HG02610 (cell line): ENCODE data around the gene ZNF57.
"Not testable (repeated sequence)": the region's sequence is repeated elsewhere in the genome, so short reads cannot be mapped to it uniquely, and the experiment has no call there.

Source experiments
- ATAC-seq: cut with Tn5 transposase; IDR thresholded peaks from one replicate; pipeline ENCODE4 v1.9.1; 2021; ENCODE audit warnings: mild to moderate bottlenecking, moderate library complexity; ENCODE audit not compliant: unreplicated experiment

ZNF57 gene

GRCh38 chr19:2890531-2890930, 10.2 kb upstream of the ZNF57 start:
- not testable (repeated sequence) for ATAC-seq

DNA sequence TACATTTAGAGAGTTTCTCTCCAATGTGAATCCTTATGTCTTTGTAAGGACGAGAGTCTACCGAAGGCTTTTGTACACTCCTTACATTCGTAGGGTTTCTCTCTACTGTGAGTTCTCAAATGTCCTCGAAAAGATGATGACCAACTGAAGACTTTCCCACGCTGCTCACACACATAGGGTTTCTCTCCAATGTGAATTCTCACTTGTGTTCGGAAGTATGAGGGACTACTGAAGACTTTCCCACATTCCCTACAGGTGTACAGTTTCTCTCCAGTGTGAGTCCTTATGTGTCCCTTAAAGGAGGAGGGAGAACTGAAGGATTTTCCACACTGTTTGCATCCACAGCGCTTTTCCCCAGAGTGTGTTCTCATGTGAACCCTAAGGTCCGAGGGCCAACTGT, 4.0 kb upstream of the ZNF57 start:
- no peak for ATAC-seq

- no peak for ATAC-seq
These were observed 2.0 kb downstream of the ZNF57 start for GRCh38 chr19:2902590-2903218.

- not testable (repeated sequence) for ATAC-seq
These were observed 2.6 kb downstream of the ZNF57 start for GRCh38 chr19:2903326-2903725.

- ATAC-seq, result no peak
These were observed 5.3 kb downstream of the ZNF57 start for GRCh38 chr19:2905918-2906519.

GRCh38 chr19:2906631-2907195, 6.0 kb downstream of the ZNF57 start:
- ATAC-seq, result no peak

DNA sequence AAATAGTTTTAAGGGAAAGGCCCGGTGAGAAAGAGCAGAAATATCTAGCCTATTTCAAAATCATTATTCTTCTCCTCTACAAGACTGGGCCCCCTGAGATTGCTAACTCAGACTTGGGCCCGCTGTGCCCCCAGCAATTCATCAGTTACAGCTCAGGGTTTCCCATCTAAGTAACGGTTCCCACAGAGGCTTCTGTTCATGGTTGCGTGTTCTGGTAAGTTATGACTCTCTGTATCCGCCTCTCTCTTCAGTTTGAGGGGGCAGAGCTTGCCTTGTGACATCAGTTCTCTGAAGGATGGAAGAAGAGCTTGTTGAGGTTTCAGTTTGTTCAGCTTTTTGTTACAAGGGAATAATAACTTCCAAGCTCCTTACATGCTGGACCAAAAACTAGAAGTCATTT, 11.6 kb downstream of the ZNF57 start:
- ATAC-seq, result no peak

GRCh38 chr19:2917275-2918184, 16.8 kb downstream of the ZNF57 start:
- no peak for ATAC-seq

DNA sequence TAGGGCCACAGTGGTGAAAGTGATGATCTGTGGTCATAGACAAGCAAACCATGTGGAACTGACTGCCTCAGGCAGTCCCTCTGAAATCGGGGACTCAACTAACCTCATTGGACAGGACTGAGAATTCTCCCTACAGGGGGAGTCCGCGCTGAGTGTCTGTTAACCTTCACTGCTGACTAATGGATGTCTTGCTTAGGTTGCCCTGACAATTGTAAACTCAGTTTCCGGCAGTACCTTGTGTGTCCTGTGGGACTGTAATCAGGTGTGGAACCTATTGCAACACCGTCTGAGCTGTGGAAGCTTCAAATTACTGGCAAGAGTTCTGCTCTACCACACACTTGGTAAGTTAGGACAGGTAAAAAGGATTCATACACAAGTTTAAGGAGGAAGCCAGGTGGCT, 22.3 kb downstream of the ZNF57 start:
- ATAC-seq, result no peak

- ATAC-seq, result no peak
These were observed 22.8 kb downstream of the ZNF57 start for GRCh38 chr19:2923510-2923909.

DNA sequence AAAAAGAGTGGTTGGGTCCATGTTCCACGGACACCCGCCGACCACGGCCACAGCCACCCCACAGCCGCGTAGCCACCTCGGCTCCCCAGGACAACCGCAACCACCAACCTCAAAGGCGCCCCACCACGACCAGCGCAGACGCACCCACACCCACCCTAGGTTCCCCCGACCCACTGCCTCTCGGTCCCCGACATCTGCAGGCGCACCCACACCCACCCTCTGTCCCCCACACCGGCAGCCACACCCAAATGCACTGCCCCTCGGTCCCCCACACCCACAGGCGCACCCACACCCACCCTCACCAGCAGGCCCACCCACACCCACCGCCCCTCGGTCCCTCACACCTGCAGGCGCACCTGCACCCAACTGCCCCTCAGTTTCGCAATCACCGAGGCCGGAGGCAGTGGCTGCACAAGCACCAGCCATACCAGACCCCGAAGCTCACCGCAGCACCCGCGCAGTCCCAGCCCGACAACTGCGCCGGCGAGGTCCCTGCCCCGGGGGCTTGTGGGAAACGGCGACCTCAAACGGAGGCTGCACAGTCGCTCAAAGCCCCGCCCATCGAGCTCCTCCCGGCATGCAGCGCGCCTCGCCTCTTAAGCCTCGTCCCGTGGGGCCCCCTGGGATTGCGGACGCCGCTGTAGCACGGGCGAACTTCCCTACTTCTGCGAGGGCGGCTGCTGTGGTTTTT, 25.8 kb downstream of the ZNF57 start:
- ATAC-seq, result no peak

- no peak for ATAC-seq
These were observed 26.3 kb downstream of the ZNF57 start for GRCh38 chr19:2927032-2927430.

DNA sequence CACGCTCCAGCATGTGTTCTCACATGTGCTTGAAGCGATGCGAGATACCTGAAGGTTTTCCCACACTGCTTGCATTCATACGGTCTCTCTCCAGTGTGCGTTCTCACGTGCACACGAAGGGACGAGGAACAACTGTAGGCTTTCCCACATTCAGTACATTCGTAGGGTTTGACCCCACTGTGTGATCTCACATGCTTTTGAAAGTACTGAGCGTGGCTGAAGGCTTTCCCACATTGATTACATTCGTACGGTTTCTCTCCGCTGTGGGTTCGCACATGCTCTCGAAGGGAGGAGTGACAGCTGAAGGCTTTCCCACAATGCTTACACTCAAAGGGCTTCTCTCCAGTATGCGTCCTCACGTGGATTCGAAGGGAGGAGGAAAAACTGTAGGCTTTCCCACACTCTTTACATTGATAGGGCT, 32.8 kb downstream of the ZNF57 start:
- ATAC-seq, result no peak

GRCh38 chr19:2935863-2936262, 35.1 kb downstream of the ZNF57 start:
- not testable (repeated sequence) for ATAC-seq

DNA sequence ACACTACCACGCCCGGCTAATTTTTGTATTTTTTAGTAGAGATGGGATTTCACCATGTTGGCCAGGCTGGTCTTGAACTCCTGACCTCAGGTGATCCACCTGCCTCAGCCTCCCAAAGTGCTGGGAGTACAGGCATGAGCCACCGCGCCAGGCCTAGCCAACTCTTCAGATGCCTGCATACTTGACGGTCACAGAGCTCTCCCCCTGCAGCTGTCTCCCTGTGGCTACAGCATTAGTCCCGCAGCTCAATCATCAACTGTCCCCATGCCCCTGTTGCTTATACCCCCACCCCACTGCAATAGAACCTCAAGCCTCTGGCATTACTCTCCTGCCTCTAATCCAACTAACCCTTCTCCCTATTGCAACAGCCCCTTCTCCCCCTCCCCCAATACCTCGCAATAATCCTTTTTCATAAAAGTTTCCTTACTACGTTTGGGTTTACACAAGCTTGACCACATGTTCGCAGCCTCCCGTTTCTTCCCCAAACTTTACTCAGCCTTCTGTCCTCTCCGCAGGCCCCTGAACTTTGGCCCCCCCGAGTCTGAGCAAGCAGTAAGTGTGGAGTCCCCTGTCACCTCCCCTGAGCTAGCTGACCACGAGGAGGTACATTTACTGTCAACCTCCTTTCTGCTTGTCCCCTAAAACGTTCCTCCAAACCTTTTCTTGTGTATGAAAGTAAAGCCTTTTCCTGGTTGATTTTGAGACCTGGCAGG, 42.4 kb downstream of the ZNF57 start:
- ATAC-seq, result no peak

DNA sequence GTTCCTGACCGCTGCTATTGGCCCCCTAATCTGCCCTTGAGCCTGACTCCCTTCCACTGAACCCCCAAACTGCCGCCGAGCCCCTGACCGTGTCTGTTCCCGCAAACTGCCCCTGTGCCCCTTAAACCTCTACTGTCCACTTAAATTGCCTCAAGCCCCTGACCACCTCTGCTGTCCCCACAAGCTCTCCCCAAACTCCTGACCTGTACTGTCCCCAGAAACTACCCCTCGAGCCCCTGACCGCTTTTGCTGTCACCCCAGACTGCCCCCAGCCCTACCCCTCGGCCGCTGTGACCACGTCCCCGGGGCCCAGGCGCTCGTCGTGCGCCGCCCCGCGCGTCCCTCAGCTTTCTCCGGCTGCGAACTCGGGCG, 43.7 kb downstream of the ZNF57 start:
- no peak for ATAC-seq

GRCh38 chr19:2944775-2945574, 44.2 kb downstream of the ZNF57 start, which contains the start of gene ZNF77:
Gene ZNF77, minus strand, starts transcription at chr19:2944971. Its CDS starts 131 bp downstream, at chr19:2944840.
- ATAC-seq, result peak; percentile 96

DNA sequence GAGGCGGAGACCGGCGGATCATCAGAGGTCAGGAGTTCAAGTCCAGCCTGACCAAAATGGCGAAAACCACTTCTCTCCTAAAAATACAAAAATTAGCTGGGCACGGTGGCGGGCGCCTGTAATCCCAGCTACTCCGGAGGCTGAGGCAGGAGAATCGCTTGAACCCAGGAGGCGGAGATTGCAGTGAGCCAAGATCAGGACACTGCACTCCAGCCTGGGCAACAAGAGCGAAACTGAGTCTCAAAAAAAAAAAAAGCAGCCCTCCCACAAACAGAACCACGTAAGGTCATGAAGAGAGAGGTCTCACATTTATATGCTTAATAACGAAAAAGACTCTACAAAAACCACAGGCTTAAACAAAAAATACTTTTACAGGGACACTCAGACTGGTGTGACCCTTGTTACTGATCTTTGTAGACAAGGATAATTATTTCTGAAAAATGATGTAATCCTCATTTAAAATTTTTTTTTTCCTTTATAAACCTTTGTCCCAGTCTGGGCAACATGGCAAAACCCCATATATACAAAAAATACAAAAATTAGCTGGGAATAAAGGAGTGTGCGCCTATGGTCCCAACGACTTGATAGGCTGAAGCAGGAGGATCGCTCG, 45.0 kb downstream of the ZNF57 start:
- ATAC-seq, result no peak

DNA sequence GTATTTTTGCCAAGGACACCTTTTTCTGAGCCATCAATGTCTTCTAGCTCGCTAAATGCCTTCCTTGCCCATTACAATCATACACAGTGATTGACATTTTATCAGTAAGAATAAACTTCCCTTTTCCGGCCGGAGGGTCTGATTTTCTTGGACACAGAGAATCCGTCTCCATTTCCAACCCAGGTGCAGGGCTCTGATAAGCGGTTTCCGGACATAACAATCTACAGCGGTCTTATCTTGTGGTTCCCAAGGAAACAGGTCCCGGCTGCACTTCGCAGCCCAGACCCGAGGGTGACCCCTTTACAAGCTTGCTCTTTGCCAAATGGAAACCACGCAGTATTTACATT, 49.2 kb downstream of the ZNF57 start:
- no peak for ATAC-seq
